D341Med (cell line): Measurements from ENCODE around the gene BIRC6.

ENCODE experiments used
- DNase-seq: peaks from one replicate; pipeline ENCODE4 v3.0.0; 2012; ENCODE audit warnings: low spot score

The BIRC6 gene

DNA sequence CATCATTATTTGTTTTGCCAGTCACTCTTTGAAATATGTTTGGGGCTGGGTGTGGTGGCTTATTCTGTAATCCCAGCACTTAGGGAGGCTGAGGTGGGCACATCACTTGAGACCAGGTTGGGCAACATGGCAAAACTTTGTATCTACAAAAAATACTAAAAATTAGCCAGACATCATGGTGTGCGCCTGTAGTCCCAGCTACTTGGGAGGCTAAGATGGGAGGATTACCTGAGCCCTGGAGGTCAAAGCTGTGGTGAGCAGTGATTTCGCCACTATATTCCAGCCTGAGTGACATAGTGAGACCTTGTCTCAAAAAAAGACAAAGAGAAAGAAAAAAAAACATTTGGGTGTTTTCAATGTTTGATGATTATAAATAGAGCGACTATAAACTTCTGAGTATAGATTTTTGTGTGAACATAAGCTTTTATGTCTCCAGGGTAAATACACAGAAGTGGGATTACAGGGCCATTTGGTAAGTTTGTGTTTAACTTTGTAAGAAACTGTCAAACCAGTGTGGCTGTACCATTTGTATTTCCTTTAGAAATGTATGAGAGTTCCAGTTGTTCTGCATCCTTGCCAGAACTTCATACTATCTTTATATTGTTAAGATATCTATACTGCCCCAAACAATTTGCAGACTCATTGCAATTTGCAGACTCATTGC is 15.8 kb downstream of the BIRC6 start:
- DNase-seq: no peak

DNA sequence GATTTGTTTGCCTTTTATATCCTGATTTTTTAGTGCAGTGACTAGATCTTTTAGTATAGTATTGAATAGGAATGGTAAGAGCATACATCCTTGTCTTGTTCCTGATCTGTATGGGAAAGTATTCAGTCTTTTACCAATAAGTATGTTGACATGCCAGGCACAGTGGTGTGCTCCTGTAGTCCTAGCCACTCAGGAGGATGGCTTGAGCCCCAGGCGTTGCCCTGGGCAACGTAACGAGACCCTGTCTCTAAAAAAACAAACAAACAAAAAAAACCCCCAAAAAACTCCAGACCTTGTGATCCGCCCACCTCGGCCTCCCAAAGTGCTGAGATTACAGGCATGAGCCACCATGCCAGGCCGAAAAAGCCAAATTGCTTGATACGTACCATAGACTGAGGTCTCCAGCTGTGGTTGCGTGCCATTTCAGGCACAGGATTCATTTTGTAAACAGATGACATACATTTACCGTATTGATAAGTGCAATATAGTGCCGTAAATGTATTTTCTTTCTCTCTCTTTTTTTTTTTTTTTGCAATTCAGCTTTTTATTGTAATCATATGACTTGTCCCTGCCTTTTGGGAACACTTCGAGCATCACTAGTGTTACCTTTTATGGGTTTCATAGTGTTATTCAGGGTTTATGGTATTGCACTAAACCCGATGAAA is 18.5 kb downstream of the BIRC6 start:
- no peak for DNase-seq

DNA sequence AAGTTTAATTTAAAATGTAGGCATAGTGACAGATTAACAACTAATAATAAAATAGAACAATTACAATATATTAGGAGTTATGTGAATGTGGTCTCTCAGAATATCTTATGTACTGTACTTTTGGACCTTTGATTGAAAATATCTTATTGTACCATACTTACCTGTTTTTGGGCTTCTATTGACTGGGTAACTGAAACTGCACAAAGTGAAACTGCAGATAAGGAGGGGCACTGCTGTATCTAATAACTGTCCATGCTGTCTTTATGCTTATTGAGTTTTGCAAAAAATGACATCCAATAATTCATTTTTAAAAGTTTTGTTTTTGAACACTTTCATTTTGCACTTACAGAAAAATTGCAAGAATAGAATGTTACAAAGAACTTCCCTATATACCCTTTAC is 19.9 kb downstream of the BIRC6 start:
- no peak for DNase-seq

DNA sequence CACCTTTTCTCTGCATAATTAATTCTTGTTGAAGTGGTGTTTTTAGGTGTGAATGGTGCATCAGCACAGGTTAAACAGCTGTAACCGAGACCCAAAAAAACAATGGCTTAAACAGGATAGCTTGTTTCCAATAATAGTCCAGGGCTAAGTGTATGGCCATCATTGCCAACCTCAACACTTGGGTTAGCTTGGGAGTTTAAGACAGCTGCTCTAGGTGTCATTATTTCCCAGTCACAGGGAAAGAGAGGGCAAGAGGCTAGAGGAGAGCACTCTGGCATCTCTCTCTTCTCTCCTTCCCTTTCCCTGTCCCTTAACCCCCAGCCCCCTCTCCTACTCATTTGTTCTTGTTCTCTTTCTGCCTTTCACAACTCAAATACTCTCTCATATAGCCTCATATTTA is 21.1 kb downstream of the BIRC6 start:
- no peak for DNase-seq

DNA sequence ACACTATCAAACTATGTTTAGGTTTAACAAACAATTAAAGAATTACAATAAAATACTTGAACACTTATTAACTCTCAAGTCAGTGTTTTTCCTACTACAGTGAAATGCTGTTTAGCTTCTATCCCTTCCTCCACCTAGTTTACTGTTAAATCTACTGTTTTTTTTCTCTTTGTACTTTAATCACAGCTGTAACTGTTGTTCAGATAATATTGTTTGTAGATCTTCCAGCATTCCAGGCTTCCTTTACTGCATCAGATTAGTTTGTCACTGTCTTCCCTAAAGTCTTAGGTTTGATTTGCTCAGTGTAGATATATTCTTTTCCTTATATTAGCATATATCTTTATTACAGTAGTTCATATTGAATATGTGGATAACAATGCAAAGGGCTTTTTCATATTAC is 22.5 kb downstream of the BIRC6 start:
- DNase-seq: no peak

DNA sequence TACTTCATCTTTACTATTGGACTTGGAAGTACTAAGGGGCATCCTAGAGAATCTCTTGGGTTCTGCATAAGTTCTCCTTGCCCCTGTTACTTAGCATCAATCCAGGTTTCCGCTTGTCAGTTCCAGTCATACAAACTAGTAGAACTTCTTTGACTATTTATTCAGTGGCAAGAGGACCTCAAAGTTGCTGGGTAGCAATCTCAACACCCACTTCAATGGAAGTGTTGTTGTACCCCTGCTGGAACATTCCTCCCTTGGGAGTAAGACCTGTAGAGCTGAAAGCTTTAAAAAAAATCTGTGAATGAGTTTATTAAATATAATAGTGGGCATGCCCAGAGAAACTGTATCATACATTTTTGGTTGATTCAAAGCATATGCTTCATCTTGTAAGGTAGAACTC is 27.0 kb downstream of the BIRC6 start:
- no peak for DNase-seq

DNA sequence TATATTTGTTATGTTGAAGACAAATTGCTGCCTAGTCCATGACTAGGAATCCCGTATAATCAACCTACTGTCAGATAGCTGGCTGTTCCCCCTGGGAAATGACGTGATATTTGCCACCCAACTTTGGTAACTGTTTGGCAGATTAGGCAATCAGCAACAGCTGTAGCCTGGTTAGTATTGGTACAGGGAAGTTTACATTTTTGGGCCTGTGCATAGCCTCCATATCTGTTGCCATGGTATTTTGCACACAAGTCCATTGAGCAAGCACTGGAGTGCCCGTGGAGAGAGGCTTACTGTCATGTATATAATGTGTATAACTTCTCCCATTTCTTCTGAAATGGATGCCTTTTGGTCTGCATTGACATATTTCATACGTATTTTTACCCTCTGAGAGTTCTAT is 27.7 kb downstream of the BIRC6 start:
- DNase-seq: no peak

DNA sequence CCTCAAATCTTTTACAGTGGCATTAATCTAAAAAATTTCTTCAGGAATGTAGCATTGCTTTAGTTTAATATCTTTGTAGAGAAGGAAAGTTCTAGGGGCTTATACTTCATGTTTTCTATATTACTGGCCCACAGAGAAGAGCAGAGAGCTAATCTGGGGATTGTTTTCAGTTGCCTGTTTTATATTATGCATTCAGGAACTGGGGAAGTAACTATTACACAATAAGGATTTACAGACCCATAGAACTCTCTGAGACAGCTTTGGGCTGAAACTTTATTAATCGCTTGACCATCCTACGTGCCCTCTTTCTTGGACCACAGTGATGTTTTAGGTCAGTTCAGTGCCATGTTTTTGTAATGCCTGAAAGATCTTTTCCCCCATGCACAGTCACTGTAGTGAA is 29.9 kb downstream of the BIRC6 start:
- no peak for DNase-seq

DNA sequence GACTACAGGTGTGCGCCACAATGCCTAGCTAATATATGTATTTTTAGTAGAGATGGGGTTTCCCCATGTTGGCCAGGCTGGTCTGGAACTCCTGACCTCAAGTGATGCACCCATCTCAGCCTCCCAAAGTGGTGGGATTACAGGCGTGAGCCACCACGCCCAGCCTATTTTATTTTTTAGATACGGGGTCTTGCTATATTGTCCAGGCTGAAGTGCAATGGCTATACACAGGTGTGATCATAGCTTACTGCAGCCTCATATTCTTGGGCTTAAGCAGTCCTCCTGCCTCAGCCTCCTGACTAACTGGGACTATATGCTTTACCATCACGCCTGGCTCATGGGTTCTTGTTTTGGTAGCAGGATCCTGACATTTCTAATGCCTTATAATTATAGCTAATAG is 42.4 kb downstream of the BIRC6 start:
- no peak for DNase-seq

DNA sequence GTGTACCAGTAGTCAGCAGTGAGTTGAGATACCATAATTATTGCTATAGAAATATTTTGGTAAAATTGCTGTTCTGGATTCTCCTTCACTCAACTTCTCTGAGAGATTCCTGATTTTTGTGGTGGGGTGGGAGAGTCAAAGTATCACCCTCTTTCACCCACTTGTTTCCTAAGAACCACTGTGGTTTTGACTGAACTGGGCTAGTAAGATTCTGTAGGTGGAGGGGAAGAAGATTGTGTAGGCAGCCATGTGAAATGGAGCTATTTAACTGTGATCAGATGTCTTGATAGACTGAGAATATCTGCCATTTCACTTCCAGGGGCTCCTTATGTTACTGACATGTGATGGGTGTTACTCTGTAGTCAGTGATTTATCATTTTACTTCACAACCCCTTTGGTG is 45.3 kb downstream of the BIRC6 start:
- no peak for DNase-seq

DNA sequence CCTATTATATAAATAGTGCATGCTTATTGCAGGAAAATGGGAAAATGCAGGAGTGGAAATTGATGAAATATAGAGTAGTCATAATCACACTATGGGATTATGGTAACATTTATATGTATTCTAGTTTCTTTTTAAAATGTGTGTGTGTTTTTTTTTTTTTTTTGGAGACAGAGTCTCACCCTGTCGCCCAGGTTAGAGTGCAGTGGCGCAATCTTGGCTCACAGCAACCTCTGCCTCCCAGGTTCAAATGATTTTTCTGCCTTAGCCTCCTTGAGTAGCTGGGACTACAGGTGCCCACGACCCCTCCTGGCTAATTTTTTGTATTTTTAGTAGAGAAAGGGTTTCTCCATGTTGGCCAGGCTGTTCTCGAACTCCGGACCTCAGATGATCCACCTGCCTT is 47.0 kb downstream of the BIRC6 start:
- no peak for DNase-seq

DNA sequence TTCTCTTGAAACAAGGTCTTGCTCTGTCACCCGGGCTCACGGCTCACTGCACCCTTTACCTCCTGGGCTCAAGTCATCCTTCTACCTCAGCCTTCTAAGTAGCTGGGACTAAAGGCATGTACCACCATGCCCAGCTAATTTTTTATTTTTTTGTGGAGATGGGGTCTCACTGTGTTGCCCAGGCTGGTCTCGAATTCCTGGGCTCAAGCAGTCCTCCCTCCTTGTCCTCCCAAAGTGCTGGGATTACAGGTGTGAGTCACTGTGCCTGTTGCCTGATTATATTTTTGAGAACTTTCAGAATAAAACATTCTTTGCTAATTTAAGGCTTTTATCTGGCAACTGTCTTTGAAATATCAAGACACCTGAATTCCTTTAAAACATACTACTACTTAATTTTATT is 47.9 kb downstream of the BIRC6 start:
- no peak for DNase-seq

DNA sequence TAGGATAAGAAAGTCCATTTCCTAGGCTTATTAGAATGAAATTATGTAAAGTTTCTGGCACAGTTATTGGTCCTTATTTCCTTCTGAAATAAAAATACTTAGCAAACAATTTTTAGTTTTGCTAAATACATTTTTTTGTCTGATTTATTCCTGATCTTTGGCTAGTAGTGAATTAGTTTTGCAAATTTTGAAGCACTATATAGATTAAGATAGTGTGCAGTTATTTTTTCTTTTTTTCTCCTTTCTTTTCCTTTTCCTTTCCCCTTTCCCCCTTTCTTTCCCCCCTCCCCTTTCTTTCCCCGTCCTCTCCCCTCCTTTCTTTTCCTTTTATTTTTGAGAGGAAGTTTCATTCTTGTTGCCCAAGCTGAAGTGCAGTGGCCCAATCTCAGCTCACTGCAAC is 59.7 kb downstream of the BIRC6 start:
- DNase-seq: no peak

DNA sequence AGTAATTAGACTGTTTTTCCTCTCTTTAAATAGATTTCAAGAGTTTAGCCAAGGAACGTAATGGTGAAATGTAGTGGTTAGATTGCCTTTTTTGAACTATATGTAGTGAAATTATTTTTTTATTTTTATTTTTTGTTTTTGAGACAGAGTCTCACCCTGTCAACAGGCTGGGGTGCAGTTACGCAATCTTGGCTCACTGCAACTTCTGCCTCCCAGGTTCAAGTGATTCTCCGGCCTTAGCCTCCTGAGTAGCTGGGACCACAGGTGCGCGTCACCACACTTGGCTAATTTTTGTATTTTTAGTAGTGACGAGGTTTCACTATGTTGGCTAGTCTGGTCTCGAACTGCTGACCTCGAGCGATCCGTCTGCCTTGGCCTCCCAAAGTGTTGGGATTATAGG is 60.8 kb downstream of the BIRC6 start:
- DNase-seq: no peak

DNA sequence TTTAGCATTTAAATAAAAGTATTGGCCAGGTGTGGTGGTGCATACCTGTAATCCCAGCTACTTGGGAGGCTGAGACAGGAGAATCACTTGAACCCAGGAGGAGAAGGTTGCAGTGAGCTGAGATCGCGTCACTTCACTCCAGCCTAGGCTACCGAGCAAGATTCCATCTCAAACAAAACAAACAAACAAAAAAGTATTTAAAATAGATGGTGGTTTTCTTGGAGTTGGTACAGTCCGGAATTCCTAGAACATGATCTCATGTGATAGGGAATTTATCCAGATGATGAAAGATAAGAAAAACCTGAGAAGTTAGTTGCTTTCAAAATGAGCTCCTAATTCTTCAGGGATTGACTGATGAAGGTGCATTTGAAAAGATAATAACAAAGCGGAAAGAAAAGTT is 62.0 kb downstream of the BIRC6 start:
- no peak for DNase-seq

DNA sequence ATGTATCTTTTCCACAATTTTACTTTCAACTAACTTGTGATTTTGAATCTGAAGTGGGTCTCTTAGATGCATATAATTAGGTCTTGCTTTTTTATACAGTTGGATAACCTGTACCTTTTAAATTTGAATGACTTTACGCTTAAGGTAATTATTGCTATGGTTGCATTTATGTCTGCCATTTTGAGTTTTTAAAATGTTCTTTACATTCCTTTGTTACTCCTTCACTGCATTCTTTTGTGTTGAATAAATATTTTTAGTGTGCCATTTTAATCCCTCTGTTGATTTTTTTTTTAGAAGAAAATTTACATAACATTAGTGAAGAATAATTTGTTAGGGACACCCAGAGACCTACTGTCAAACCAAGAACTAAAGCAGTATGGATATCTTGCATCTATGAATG is 65.3 kb downstream of the BIRC6 start:
- DNase-seq: no peak

DNA sequence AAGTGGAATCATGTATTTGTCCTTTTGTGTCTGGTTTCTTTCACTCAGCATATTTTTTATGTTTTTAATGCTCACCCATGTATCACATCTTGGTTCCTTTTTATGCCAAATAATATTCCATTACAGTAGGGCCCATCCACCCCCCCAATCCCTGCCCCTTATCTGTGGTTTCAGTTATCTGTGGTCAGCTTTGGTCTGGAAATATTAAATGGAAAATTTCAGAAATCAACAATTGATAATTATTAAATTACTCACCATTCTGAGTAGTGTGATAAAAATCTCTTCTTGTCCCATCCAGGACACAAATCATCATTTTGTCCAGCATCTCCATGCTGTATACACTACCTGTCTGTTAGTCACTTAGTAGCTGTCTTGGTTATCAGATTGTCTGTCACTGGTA is 66.7 kb downstream of the BIRC6 start:
- DNase-seq: no peak

DNA sequence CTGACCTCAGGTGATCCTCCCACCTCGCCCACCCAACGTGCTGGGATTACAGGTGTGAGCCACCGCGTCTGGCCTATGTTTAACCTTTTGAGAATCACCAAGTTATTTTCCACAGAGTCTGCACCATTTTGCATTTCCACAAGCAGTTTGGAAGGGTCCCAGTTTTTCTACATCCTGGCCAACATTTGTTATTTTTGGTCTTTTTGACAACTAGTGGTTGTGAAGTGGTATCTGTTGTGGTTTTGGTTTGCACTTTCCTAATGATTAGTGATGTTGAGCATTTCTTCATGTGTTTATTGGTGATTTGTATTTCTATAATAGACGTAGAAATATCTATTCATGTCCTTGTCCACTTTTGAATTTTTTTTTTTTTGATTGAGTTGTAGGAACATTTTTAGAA is 67.9 kb downstream of the BIRC6 start:
- no peak for DNase-seq

DNA sequence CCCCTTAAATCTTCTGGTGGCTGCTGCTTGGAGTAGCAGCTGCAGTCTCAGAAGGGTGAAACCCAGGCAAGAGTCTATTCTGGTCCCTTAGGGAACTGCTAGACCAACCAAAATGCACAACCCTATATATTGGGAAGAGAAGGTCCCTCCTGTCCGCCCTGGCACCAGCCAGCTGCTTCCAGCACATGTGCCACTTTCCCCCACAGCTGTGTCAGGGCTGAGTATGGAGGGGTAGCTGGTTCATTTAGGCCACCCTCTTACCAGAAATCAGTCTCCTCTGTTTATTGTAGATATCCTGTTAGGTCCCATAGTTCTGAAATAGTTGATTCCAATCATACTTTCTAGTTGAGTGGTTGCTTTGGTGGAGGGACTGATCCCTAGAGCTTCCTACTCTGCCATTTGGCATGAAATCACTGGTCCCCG is 68.9 kb downstream of the BIRC6 start:
- DNase-seq: peak; percentile 42

DNA sequence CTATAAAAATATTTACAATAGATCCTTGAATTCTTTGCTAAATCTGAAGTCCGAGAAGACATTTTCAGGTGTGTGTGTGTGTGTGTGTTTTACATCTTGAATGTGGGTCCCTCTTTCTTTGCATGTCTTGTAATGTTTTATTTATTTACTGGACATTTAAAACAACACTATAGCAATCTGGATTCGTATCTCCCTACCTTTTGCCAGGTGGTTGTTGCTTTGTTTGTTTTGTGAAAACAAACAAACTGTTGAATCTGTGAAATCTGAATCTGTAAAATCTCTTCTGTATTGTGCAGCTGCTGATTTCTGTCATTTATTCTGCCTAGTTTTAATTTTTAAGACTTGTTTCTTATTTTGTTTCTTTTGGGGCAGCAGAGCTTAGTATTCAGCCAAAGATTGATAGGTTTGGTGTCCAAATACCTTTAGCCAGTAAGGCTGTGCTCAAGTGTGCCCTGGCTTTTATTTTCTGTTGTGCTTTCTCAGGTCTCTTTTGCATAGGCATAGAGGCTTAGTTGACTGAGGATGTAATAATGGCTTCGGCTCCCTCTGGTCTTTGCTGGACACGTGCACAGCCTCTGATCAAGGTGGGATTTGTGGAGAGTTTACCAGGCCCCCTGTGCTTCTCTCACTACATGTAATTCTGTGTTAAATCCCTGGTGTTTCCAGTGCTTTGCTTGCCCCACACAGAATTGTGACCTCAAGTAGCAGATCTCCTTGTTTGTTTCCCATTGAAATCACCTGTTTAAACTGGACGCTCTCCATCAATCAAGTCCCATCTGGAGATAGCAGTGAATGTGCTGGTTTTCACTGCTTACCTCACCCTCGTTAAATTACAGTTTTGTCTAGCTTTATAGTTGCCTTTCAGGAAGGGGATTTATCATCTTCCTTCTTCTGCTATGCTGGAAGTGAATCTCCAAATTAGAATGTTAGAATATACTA is 71.1 kb downstream of the BIRC6 start:
- no peak for DNase-seq

DNA sequence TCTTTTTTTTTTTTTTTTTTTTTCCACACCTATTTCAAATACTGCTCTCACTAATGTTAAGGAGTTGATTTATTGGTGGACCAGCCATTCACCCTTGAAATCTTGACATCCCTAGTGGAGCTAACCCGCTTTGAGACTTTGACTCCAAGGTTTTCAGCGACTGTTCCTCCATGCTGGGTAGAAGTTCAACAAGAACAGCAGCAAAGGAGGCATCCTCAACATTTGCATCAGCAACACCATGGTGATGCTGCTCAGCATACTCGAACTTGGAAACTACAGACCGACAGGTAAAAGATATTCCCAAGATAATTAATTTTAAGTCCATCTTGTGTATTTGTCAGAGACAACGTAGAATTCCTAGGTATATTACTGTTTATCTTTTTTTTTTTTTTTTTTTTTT is 74.0 kb downstream of the BIRC6 start:
- DNase-seq: no peak

DNA sequence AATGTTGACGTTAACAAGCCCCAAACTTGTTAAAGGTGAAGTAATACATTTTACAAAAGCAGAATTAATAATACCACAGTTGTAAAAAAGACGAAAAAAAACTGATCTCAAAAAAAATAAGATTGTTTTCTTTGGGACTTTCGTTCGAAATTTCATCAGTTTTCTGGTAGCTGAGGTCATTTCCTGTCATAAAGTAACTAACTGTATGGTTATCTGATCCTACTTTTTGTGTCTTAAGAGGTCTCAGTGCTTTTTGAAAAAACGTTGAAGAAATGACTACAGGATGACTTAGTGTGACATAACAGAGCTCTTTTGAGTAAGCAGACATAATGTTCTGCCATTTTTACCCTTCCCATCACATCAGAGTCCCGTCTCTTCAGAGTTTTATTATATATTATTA is 79.3 kb downstream of the BIRC6 start:
- no peak for DNase-seq

DNA sequence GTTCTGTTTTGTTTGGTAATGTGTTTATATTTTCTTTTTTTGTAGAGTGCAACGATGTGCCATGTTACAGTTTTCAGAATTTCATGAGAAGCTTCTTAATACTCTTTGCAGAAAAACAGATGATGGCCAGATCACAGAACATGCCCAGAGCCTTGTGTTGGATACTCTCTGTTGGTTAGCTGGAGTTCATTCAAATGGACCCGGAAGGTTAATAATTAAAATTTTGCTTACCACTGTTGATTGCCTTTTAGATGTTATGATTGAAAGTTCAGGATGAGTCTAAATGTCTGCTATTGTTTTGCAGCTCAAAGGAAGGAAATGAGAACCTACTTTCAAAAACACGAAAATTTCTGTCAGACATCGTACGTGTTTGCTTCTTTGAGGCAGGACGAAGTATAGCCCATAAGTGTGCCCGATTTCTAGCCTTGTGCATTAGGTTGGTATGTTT is 85.2 kb downstream of the BIRC6 start:
- DNase-seq: no peak
